Ovary (tissue), 3 donors: ENCODE measurements around the gene TTC23.

Experiments used
- CTCF ChIP-seq, 3 donors: fragments of 450-650 bp in 2 of 3; fragments of 200-600 bp in 1 of 3; IDR thresholded peaks; one replicate each; pipeline versions ENCODE4 v1.5.1 to v1.8.0; 2016 to 2022; ENCODE audit warnings: antibody characterized with exemption in 3 of 3, mild to moderate bottlenecking in 1 of 3
- EP300 ChIP-seq: sonication (generic); formaldehyde crosslinking; IDR thresholded peaks from one replicate; pipeline ENCODE4 v1.6.1; 2017; ENCODE audit warnings: antibody characterized with exemption
- donor health status: DM: no; HTN: no; CAD: no.

GRCh38 chr15:99185414-99186130 is 63.8 kb downstream of the TTC23 start:
- TF ChIP-seq CTCF (IDR thresholded peaks at IDR 0.05): no peak
- no peak for TF ChIP-seq EP300
